ENCODE results near the gene EGLN1. TPM values are rescaled to one million over a fixed set of nuclear protein-coding genes. Genes with fewer than 3 reads are reported as not detected.
A peak's percentile ranks its signal among the peaks of the same experiment; 100 is the strongest.

Gene EGLN1
- polyA plus RNA-seq, 2 of the 4 experiments (the other 2 are of a cell fraction) = 57.7 to 156 TPM

DNA sequence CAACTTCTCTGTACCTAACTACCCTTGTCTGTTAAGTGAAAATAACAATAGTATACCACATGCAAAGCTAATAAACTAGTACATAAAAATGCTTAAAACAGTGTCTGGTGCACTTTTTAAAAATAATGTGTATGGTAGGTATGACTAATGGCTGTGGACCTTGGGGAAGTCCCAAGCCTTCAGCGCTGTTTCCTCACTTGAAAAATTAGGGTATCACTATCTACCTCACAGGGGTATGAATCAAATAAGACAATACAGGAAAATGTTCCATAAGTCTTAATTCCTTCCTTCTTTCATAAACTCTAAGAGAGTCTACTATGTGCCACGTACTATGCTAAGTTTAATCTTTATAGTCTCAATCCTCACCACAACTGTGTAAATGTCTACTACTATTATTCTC lies 32.0 kb downstream of the EGLN1 start (continued):
- TF ChIP-seq, protein P1, sequence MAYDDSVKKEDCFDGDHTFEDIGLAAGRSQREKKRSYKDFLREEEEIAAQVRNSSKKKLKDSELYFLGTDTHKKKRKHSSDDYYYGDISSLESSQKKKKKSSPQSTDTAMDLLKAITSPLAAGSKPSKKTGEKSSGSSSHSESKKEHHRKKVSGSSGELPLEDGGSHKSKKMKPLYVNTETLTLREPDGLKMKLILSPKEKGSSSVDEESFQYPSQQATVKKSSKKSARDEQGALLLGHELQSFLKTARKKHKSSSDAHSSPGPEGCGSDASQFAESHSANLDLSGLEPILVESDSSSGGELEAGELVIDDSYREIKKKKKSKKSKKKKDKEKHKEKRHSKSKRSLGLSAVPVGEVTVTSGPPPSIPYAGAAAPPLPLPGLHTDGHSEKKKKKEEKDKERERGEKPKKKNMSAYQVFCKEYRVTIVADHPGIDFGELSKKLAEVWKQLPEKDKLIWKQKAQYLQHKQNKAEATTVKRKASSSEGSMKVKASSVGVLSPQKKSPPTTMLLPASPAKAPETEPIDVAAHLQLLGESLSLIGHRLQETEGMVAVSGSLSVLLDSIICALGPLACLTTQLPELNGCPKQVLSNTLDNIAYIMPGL (CRISPR knock-in tag; IDR thresholded peaks at IDR 0.05; ENCODE audit: borderline replicate concordance) = no peak
- TF ChIP-seq EHMT2 (IDR thresholded peaks at IDR 0.05; ENCODE audit: low read depth) (no peak), RCOR1 (IDR thresholded peaks at IDR 0.05; ENCODE audit: low read depth, low read length) (no peak), ZNF302 (CRISPR knock-in tag; IDR thresholded peaks at IDR 0.05) (no peak), EHF (CRISPR knock-in tag; IDR thresholded peaks at IDR 0.05) (no peak), KDM1A (IDR thresholded peaks at IDR 0.05; ENCODE audit: low read depth) (no peak), BCL3 (IDR thresholded peaks at IDR 0.05) (no peak)
- TF ChIP-seq, protein P2, sequence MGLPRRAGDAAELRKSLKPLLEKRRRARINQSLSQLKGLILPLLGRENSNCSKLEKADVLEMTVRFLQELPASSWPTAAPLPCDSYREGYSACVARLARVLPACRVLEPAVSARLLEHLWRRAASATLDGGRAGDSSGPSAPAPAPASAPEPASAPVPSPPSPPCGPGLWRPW (IDR thresholded peaks at IDR 0.05) = no peak

DNA sequence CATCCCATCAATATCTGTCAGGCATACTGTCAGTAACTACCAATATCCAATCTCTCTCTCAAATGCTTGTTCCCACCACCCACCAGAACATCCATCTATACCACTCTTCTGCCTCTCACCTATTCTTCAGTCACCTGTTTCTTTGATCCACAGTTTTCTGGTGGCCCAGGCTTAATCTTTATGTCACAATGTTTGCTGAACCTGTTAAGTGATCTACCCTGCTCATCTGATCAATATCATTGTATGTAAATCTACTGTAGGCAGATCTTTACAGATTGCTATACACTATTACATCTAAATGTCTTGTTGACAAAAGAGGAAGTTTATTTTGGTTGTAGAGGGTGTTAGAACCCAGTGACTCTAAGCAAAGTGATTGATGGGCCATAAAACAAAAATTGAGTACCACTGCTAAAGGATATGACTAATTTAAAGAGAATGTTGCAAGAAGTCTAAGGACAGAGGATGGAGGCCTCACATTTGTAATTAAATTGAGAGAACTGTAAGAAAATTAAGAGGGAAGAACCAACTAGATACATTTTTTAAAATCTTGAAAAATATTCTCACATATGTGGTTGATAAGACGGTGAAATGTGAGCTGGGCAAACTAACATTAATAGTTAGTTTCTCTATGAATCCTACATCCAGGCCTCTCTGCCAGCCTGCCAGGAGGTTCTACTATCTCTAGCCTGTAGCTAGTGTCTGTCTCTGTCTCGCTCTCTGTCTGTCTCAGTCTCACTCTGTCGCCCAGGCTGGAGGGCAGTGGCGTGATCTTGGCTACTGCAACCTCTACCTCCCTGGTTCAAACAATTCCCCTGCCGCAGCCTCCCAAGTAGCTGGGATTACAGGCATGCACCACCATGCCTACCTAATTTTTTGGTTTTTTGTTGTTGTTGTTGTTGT lies 34.1 kb downstream of the EGLN1 start:
- H3K4me1 ChIP-seq = peaks cover 90% of the 10 kb centered on the region
- TF ChIP-seq FOSL2 (IDR thresholded peaks at IDR 0.05) (no peak), FOSL2 (CRISPR knock-in tag; IDR thresholded peaks at IDR 0.05) (0 out of 2 replicates have a peak, but pooled peaks have one; percentile 31), KDM5A (IDR thresholded peaks at IDR 0.05) (no peak)
- no peaks in the 10 kb centered on the region for H3K9me3 ChIP-seq
- 75% methylated on average over 5 of the region's 5 CpGs for WGBS (ENCODE audit: missing lambda C conversion rate)
- no peak for DNase-seq (ENCODE audit: low read depth in 1 of 2, low spot score in 1 of 2)
- ATAC-seq = peak in 1 of 2 experiments; percentile 11; a peak in 2 of 6 replicates
- POLR2A ChIA-PET = no interaction called here
- H3K4me3 ChIP-seq = no peak overlapping the region
- H3K4me2 ChIP-seq = peak overlapping the region; percentile 31
- CTCF ChIA-PET = interaction anchor here (0.7 to 1.9 kb wide), 5 partner anchors 12 to 215 kb away, joined by 3 to 5 read pairs (median 3); no protein-coding TSS in a partner anchor
- H3K27ac ChIP-seq = peak overlapping the region; percentile 8 to 79; a peak in 4 of 6 replicates
- no peak for FAIRE-seq

- ChIA-PET CTCF (interaction anchor here (1.3 to 2.5 kb wide), 3 partner anchors 9 to 29 kb away, joined by 4 to 8 read pairs (median 7); no protein-coding TSS in a partner anchor), POLR2A (no interaction called here)
- Histone ChIP-seq H3K27ac (peak overlapping the region; percentile 4 to 57; a peak in 4 of 6 replicates), H3K4me2 (peak overlapping the region; percentile 43), H3K4me1 (peaks cover 97% of the 10 kb centered on the region), H3K9me3 (no peaks in the 10 kb centered on the region), H3K4me3 (no peak overlapping the region)
- FAIRE-seq (no peak), DNase-seq (ENCODE audit: low read depth in 1 of 2, low spot score in 1 of 2) (no peak), ATAC-seq (no peak)
- no peak for TF ChIP-seq KDM1A (IDR thresholded peaks at IDR 0.05; ENCODE audit: low read depth)
- TF ChIP-seq GATA3 (IDR thresholded peaks at IDR 0.05; ENCODE audit: borderline replicate concordance) = peak; percentile 32; the same call in 1 of the 2 replicates
- no peak for TF ChIP-seq RARB (CRISPR knock-in tag; IDR thresholded peaks at IDR 0.05)
- TF ChIP-seq CEBPB (IDR thresholded peaks at IDR 0.05) = peak in 1 of 2 experiments; percentile 15; a peak in 1 of 4 replicates
- no peak for TF ChIP-seq CTCF (IDR thresholded peaks at IDR 0.05)
- no peak for TF ChIP-seq EHF (CRISPR knock-in tag; IDR thresholded peaks at IDR 0.05)
- no peak for TF ChIP-seq HDAC2 (IDR thresholded peaks at IDR 0.05)
- no peak for TF ChIP-seq CHD2 (IDR thresholded peaks at IDR 0.05; ENCODE audit: low read length, partially characterized antibody)
- TF ChIP-seq FOSB (CRISPR knock-in tag; IDR thresholded peaks at IDR 0.05) = no peak
Measured at GRCh38 chr1:231386466-231386865, 35.6 kb downstream of the EGLN1 start.

All from A549 (cell line).